ENCODE data around the gene QRICH2.
"Not testable (repeated sequence)": the region's sequence is repeated elsewhere in the genome, so short reads cannot be mapped to it uniquely, and the experiment has no call there.

QRICH2 gene

GRCh38 chr17:76333673-76334505 lies 25.8 kb upstream of the QRICH2 start:
- peak in 15 of 56 donors; percentile 2 to 45 (median 25) for DNase-seq

GRCh38 chr17:76331083-76331482 lies 23.0 kb upstream of the QRICH2 start:
- DNase-seq = no peak

GRCh38 chr17:76329664-76330063 lies 21.6 kb upstream of the QRICH2 start:
- DNase-seq = no peak

GRCh38 chr17:76327696-76328095 lies 19.6 kb upstream of the QRICH2 start:
- no peak for DNase-seq

- no peak for DNase-seq
Observed at GRCh38 chr17:76326306-76326705, 18.2 kb upstream of the QRICH2 start.

GRCh38 chr17:76318586-76318985 lies 10.5 kb upstream of the QRICH2 start:
- no peak for DNase-seq

- DNase-seq = no peak
Observed at GRCh38 chr17:76317535-76317934, 9.5 kb upstream of the QRICH2 start.

GRCh38 chr17:76314392-76315227 lies 6.5 kb upstream of the QRICH2 start:
- DNase-seq = no peak

- DNase-seq = no peak
Observed at GRCh38 chr17:76312735-76313134, 4.7 kb upstream of the QRICH2 start.

- DNase-seq = no peak
Observed at GRCh38 chr17:76309461-76309860, 1.4 kb upstream of the QRICH2 start.

GRCh38 chr17:76307299-76307965 lies 644 bp downstream of the QRICH2 start:
- DNase-seq = no peak

GRCh38 chr17:76305135-76305454 lies 3.0 kb downstream of the QRICH2 start:
- DNase-seq = not testable (repeated sequence)

GRCh38 chr17:76304226-76305134 lies 3.6 kb downstream of the QRICH2 start:
- DNase-seq = no peak

GRCh38 chr17:76297436-76297835 lies 10.6 kb downstream of the QRICH2 start:
- DNase-seq = no peak

- DNase-seq = no peak
Observed at GRCh38 chr17:76296889-76297288, 11.2 kb downstream of the QRICH2 start.

GRCh38 chr17:76296186-76296585 lies 11.9 kb downstream of the QRICH2 start:
- no peak for DNase-seq

GRCh38 chr17:76293106-76293505 lies 15.0 kb downstream of the QRICH2 start:
- DNase-seq = no peak

GRCh38 chr17:76292567-76292966 lies 15.5 kb downstream of the QRICH2 start:
- no peak for DNase-seq

- DNase-seq = no peak
Observed at GRCh38 chr17:76281573-76282371, 26.3 kb downstream of the QRICH2 start.

GRCh38 chr17:76280650-76281049 lies 27.4 kb downstream of the QRICH2 start:
- DNase-seq = no peak
